GM23338 (cell line): ENCODE results near the gene SNX7. TPM values are rescaled to one million over a fixed set of nuclear protein-coding genes. Genes with fewer than 3 reads are reported as not detected.

Experiments used
- ATAC-seq: fragments of 200-7000 bp; cut with Tn5 transposase; 3 replicates; pipeline ENCODE4 v1.9.1; 2020
- DNase-seq: peaks from one replicate; pipeline ENCODE4 v3.0.0-alpha.2; 2015; ENCODE audit warnings: low spot score
- H2AFZ ChIP-seq: fragments of 200-600 bp; sonication (generic); 2 replicates; pipeline ENCODE4 v1.8.0; 2016; ENCODE audit warnings: antibody characterized with exemption, mild to moderate bottlenecking, moderate library complexity
- H3F3A ChIP-seq: fragments of 200-600 bp; sonication (generic); replicated peaks from 2 replicates; pipeline ENCODE4 v1.8.0; 2017; ENCODE audit warnings: antibody characterized with exemption, mixed run types, low read depth
- H3K27ac ChIP-seq: fragments of 200-600 bp; sonication (generic); 2 replicates; pipeline ENCODE4 v1.6.1; 2016; ENCODE audit warnings: low read depth
- H3K27me3 ChIP-seq: fragments of 200-600 bp; sonication (generic); 2 replicates; pipeline ENCODE4 v1.8.0; 2016; ENCODE audit warnings: mild to moderate bottlenecking, mixed run types, moderate library complexity; ENCODE audit not compliant: insufficient read depth
- H3K36me3 ChIP-seq: fragments of 200-600 bp; sonication (generic); 2 replicates; pipeline ENCODE4 v1.8.0; 2016; ENCODE audit warnings: mild to moderate bottlenecking; ENCODE audit not compliant: insufficient read depth
- H3K4me1 ChIP-seq: fragments of 200-600 bp; sonication (generic); 2 replicates; pipeline ENCODE4 v1.8.0; 2016; ENCODE audit warnings: mild to moderate bottlenecking, moderate library complexity; ENCODE audit not compliant: insufficient read depth
- H3K4me2 ChIP-seq: fragments of 200-600 bp; sonication (generic); 2 replicates; pipeline ENCODE4 v1.7.1; 2017; ENCODE audit warnings: mixed run types
- H3K4me3 ChIP-seq: fragments of 200-600 bp; sonication (generic); 2 replicates; pipeline ENCODE4 v1.6.1; 2016; ENCODE audit warnings: mixed run types
- H3K79me2 ChIP-seq: fragments of 200-600 bp; sonication (generic); replicated peaks from 2 replicates; pipeline ENCODE4 v1.8.0; 2017; ENCODE audit warnings: mild to moderate bottlenecking; ENCODE audit not compliant: insufficient read depth
- H3K9me2 ChIP-seq: fragments of 200-600 bp; sonication (generic); 2 replicates; pipeline ENCODE4 v1.8.0; 2017; ENCODE audit not compliant: insufficient read depth
- H4K20me1 ChIP-seq: fragments of 200-600 bp; sonication (generic); replicated peaks from 2 replicates; pipeline ENCODE4 v1.8.0; 2017; ENCODE audit warnings: mild to moderate bottlenecking; ENCODE audit not compliant: insufficient read depth
- H3K27ac Mint-ChIP-seq: 2 replicates; pipeline ENCODE4 v1.8.0; 2020; ENCODE audit warnings: inconsistent platforms, mild to moderate bottlenecking, moderate library complexity, mixed read lengths
- H3K27me3 Mint-ChIP-seq: 3 replicates; pipeline ENCODE4 v1.8.0; 2022; ENCODE audit warnings: low read depth, mild to moderate bottlenecking, moderate library complexity, mixed read lengths, inconsistent platforms; ENCODE audit not compliant: insufficient read depth, poor library complexity
- H3K36me3 Mint-ChIP-seq: 3 replicates; pipeline ENCODE4 v1.8.0; 2021; ENCODE audit warnings: low read depth, mild to moderate bottlenecking, inconsistent platforms, moderate library complexity, mixed read lengths
- H3K4me1 Mint-ChIP-seq: 3 replicates; pipeline ENCODE4 v1.8.0; 2020; ENCODE audit warnings: mild to moderate bottlenecking, inconsistent platforms, mixed read lengths
- H3K4me3 Mint-ChIP-seq: 3 replicates; pipeline ENCODE4 v1.8.0; 2021; ENCODE audit warnings: moderate library complexity, mild to moderate bottlenecking, inconsistent platforms, mixed read lengths
- H3K9me3 Mint-ChIP-seq: 3 replicates; pipeline ENCODE4 v1.8.0; 2020; ENCODE audit warnings: moderate library complexity, mild to moderate bottlenecking, inconsistent platforms, mixed read lengths
- CREB1 ChIP-seq: fragments of 250-450 bp; sonication (Bioruptor Pico); IDR thresholded peaks from 2 replicates; pipeline ENCODE4 v1.5.0; 2020; ENCODE audit warnings: low read depth, mild to moderate bottlenecking, moderate library complexity
- CTCF ChIP-seq, 2 experiments: fragments of 200-600 bp in 1 of 2; sonication (generic) in 1 of 2; conservative IDR thresholded peaks; 2 replicates each; pipeline versions ENCODE4 v1.5.1 to v1.6.1; 2016 to 2017; ENCODE audit warnings: antibody characterized with exemption in 2 of 2, low read depth in 2 of 2, mild to moderate bottlenecking in 2 of 2, moderate library complexity in 1 of 2
- ETS1 ChIP-seq: IDR thresholded peaks from 2 replicates; pipeline ENCODE4 v1.6.1; 2016; ENCODE audit warnings: antibody characterized with exemption
- EZH2 ChIP-seq: fragments of 200-600 bp; sonication (generic); IDR thresholded peaks from one replicate; pipeline ENCODE4 v1.8.0; 2017; ENCODE audit warnings: antibody characterized with exemption, mild to moderate bottlenecking, low read depth; ENCODE audit not compliant: unreplicated experiment
- EZH2phosphoT487 ChIP-seq: fragments of 200-600 bp; sonication (generic); IDR thresholded peaks from one replicate; pipeline ENCODE4 v1.8.1; 2018; ENCODE audit warnings: antibody characterized with exemption; ENCODE audit not compliant: unreplicated experiment
- POLR2AphosphoS5 ChIP-seq: IDR thresholded peaks from 2 replicates; pipeline ENCODE4 v1.6.1; 2016; ENCODE audit warnings: antibody characterized with exemption, low read depth
- REST ChIP-seq: IDR thresholded peaks from one replicate; pipeline ENCODE4 v1.6.1; 2018; ENCODE audit warnings: antibody characterized with exemption; ENCODE audit not compliant: unreplicated experiment
- STAT1 ChIP-seq: IDR thresholded peaks from one replicate; pipeline ENCODE4 v1.6.1; 2016; ENCODE audit warnings: antibody characterized with exemption; ENCODE audit not compliant: unreplicated experiment
- ZNF114 ChIP-seq: fragments of 250-450 bp; sonication (Bioruptor Pico); IDR thresholded peaks from 2 replicates; pipeline ENCODE4 v1.5.0; 2020; ENCODE audit warnings: mild to moderate bottlenecking, moderate library complexity
- polyA plus RNA-seq: library from polyadenylated mRNA; unstranded; fragments of >200 nt; fragmentation: Nextera tagmentation; extraction: Ambion mirVana; gene quantifications from 2 replicates; pipeline ENCODE4 v1.2.1, GENCODE V29; 2016
- total RNA-seq: library from RNA; depleted of rRNA; stranded (reverse); fragments of >200 nt; shearing (Covaris generic); gene quantifications from 2 replicates; pipeline ENCODE4 v1.2.3, GENCODE V29; 2014

The SNX7 gene
- total and polyA plus RNA-seq, 2 experiments from 2014 or later = 20.4 to 23.0 TPM

GRCh38 chr1:98763488-98764150 lies 102.1 kb downstream of the SNX7 start:
- H3K36me3 ChIP-seq = no peaks in the 10 kb centered on the region
- H3K36me3 Mint-ChIP-seq = no peaks in the 10 kb centered on the region
- H3K27ac ChIP-seq = no peak overlapping the region
- H3K27me3 Mint-ChIP-seq = no peaks in the 10 kb centered on the region
- H3K9me2 ChIP-seq = no peaks in the 10 kb centered on the region
- no peaks in the 10 kb centered on the region for H3K9me3 Mint-ChIP-seq
- no peaks in the 10 kb centered on the region for H3K27me3 ChIP-seq
- no peak overlapping the region for H3K4me3 Mint-ChIP-seq
- no peaks in the 10 kb centered on the region for H4K20me1 ChIP-seq
- H3K79me2 ChIP-seq = no peaks in the 10 kb centered on the region
- no peak overlapping the region for H3K4me3 ChIP-seq
- no peaks in the 10 kb centered on the region for H3K4me1 Mint-ChIP-seq
- H2AFZ ChIP-seq = no peak overlapping the region
- no peaks in the 10 kb centered on the region for H3F3A ChIP-seq
- TF ChIP-seq EZH2phosphoT487 = no peak
- TF ChIP-seq CREB1 (CRISPR knock-in tag) = no peak
- no peak for TF ChIP-seq POLR2AphosphoS5
- TF ChIP-seq REST = no peak
- TF ChIP-seq ZNF114 = no peak
- ATAC-seq (no peak), DNase-seq (no peak)
- no peak overlapping the region for H3K4me2 ChIP-seq
- H3K4me1 ChIP-seq = no peaks in the 10 kb centered on the region
- H3K27ac Mint-ChIP-seq = no peak overlapping the region

- Histone ChIP-seq H3K36me3 (no peaks in the 10 kb centered on the region), H3F3A (no peaks in the 10 kb centered on the region), H3K27ac (no peak overlapping the region), H3K4me1 (no peaks in the 10 kb centered on the region), H3K4me2 (no peak overlapping the region), H3K4me3 (no peak overlapping the region), H3K9me2 (no peaks in the 10 kb centered on the region), H2AFZ (no peak overlapping the region), H3K79me2 (no peaks in the 10 kb centered on the region), H3K27me3 (no peaks in the 10 kb centered on the region), H4K20me1 (no peaks in the 10 kb centered on the region)
- Mint-ChIP-seq H3K4me3 (no peak overlapping the region), H3K36me3 (no peaks in the 10 kb centered on the region), H3K4me1 (no peaks in the 10 kb centered on the region), H3K27ac (no peak overlapping the region), H3K9me3 (no peaks in the 10 kb centered on the region), H3K27me3 (no peaks in the 10 kb centered on the region)
- DNase-seq (no peak), ATAC-seq (no peak)
- TF ChIP-seq CTCF (conservative IDR thresholded peaks at IDR 0.05; ENCODE audit: low read depth in 2 of 2) (no peak), STAT1 (no peak), EZH2phosphoT487 (no peak), EZH2 (no peak), ETS1 (no peak), POLR2AphosphoS5 (no peak)
Measured at GRCh38 chr1:98764485-98764884, 103.0 kb downstream of the SNX7 start.
